SKM-1 treated with dmso at 0.1 percent for 144 hours (cell line): ENCODE measurements around the gene OSBPL7.

ENCODE experiments used
- DNase-seq: peaks from one replicate; lab custom pipeline; 2025; ENCODE audit not compliant: unreplicated experiment; lab: John Stamatoyannopoulos, UW

The OSBPL7 gene

GRCh38 chr17:47821424-47822391 is at the start of gene OSBPL7:
TSS of gene OSBPL7 (minus strand) at chr17:47821794. CDS start at chr17:47820278, 1,516 bp downstream.
- peak; percentile 60 for DNase-seq

GRCh38 chr17:47871048-47871447 is 49.5 kb upstream of the OSBPL7 start:
- no peak for DNase-seq

- DNase-seq: no peak
These were observed 48.5 kb upstream of the OSBPL7 start for GRCh38 chr17:47870056-47870455.

- DNase-seq: no peak
These were observed 47.5 kb upstream of the OSBPL7 start for GRCh38 chr17:47869114-47869513.

- DNase-seq: no peak
These were observed 46.4 kb upstream of the OSBPL7 start for GRCh38 chr17:47867813-47868533.

- DNase-seq: no peak
These were observed 45.3 kb upstream of the OSBPL7 start for GRCh38 chr17:47866941-47867340.

GRCh38 chr17:47864791-47865216 is 43.2 kb upstream of the OSBPL7 start:
- no peak for DNase-seq

- DNase-seq: no peak
These were observed 41.2 kb upstream of the OSBPL7 start for GRCh38 chr17:47862621-47863440.

GRCh38 chr17:47860386-47860785 is 38.8 kb upstream of the OSBPL7 start:
- DNase-seq: no peak

GRCh38 chr17:47857551-47858455 is 36.2 kb upstream of the OSBPL7 start:
- no peak for DNase-seq

- no peak for DNase-seq
These were observed 35.2 kb upstream of the OSBPL7 start for GRCh38 chr17:47856830-47857229.

- DNase-seq: no peak
These were observed 34.1 kb upstream of the OSBPL7 start for GRCh38 chr17:47855737-47856136.

GRCh38 chr17:47853616-47854015 is 32.0 kb upstream of the OSBPL7 start:
- no peak for DNase-seq

- DNase-seq: no peak
These were observed 30.7 kb upstream of the OSBPL7 start for GRCh38 chr17:47852113-47852949.

- no peak for DNase-seq
These were observed 30.1 kb upstream of the OSBPL7 start for GRCh38 chr17:47851764-47852112.

GRCh38 chr17:47850692-47851573 is 29.3 kb upstream of the OSBPL7 start, which contains the start of gene SP6:
TSS of gene SP6 (minus strand) at chr17:47851163. CDS start at chr17:47848429, 2,734 bp downstream.
- DNase-seq: no peak

GRCh38 chr17:47850373-47850691 is 28.7 kb upstream of the OSBPL7 start:
- DNase-seq: no peak

- no peak for DNase-seq
These were observed 26.6 kb upstream of the OSBPL7 start for GRCh38 chr17:47848198-47848513.
